Fibroblast of skin of right quadriceps (primary cell): ENCODE data around the gene GRWD1.
A peak's percentile ranks its signal among the peaks of the same experiment; 100 is the strongest.

ENCODE experiments used
- DNase-seq: peaks from one replicate; pipeline ENCODE4 v3.0.0-alpha.2; 2013

The GRWD1 gene

DNA sequence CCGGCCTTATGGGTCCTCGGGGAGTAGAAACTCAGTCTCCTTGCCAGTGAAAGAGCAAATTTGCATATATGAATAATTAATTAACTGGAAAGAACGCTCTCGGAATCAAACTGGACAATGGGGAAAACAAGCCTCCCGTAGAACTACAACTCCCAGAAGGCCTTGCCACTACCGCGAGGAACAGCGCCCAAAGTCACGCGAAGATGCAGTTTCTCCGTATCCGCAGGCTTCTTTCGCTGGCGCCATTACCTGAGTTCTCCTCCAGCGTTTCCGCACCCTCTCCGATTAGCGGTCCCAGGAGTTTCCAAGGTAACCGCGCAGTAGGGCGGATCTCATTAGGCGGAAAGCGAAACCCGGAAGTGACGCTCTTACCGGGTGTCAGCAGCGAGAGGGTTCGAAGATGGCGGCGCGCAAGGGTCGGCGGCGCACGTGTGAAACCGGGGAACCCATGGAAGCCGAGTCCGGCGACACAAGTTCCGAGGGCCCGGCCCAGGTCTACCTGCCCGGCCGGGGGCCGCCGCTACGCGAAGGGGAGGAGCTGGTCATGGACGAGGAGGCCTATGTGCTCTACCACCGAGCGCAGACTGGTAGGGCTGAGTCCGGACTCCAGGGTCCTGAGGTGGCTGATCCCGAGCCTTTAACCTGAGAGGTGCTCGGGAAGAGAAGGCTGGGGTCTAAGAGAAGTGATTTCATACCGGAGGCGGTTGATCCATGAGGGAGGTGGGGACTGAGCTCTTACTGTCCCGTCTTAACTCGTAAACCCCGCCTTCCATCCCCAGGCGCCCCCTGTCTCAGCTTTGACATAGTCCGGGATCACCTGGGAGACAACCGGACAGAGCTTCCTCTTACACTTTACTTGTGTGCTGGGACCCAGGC lies at the start of gene GRWD1:
Gene GRWD1, plus strand, starts transcription at position 378 of the 876 bp plus-strand sequence. Its CDS starts 23 bp downstream, at position 401.
- DNase-seq, result peak; percentile 96

GRCh38 chr19:48396016-48396823 lies 49.6 kb upstream of the GRWD1 start:
- no peak for DNase-seq

GRCh38 chr19:48396824-48397176 lies 49.0 kb upstream of the GRWD1 start:
- no peak for DNase-seq

DNA sequence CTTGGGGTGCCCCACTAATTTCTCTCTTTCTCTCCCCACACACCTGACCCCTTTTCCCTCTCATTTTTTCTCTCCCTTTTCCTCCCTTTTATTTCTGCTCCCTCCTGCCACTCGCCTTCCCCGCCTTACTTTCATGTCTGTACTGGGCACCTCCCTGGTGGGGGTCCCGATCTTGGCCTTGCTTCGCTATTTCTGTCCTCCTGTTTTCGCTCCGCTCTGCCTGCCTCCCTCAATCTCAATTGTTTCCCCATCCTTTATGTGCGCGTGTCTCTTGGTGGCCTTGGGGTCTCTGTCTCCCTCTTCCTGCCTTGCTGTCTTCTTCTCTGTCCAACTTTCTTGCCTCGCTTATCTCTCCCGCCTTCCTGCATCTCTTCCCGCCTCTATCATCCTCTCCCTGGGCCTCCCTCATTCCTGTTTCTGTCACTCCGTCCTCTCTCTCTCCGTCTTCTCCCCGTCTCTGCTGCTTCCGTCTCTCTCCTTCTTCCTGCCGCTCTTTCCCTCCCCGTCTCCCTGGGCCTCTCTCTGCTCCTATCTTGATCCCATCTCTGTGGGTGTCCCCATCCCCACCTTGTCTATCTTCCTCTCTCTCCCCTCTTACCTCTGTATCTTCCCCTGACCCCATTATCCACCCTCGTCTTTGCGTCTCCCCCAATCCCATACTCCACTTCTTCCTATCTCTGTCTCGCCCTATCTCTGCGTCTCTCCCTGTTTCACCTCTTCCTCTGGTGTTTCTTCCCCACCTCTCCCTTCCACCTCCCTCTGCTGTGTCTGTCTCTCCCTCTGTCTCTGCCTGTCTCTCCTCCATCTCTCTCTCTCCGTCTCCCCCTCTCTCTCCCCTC lies 48.3 kb upstream of the GRWD1 start:
- DNase-seq, result no peak

GRCh38 chr19:48398102-48398374 lies 47.7 kb upstream of the GRWD1 start:
- no peak for DNase-seq

DNA sequence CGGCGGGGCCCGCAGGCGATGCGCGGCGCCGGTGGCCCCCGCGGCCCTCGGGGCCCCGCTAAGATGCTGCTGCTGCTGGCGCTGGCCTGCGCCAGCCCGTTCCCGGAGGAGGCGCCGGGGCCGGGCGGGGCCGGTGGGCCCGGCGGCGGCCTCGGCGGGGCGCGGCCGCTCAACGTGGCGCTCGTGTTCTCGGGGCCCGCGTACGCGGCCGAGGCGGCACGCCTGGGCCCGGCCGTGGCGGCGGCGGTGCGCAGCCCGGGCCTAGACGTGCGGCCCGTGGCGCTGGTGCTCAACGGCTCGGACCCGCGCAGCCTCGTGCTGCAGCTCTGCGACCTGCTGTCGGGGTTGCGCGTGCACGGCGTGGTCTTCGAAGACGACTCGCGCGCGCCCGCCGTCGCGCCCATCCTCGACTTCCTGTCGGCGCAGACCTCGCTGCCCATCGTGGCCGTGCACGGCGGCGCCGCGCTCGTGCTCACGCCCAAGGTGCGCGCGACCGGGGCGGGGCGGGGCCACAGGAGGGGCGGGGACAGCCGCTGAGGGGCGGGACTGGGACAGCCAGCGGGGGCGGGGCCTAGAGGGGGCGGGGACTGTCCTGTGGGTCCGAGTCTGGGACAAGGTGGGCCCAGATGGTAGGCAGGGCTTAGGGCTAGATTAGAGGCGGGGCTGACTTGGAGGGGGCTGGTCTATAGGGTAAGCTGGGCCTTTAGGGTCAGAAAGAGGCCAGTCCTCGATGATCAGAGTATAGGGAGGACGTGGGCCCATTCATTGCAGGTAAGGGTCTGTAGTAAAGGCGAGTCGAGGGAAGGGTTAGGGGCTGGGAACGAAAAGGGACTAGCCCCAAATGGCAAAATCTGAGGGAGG lies 47.2 kb upstream of the GRWD1 start:
- peak; percentile 85 for DNase-seq

- DNase-seq, result peak; percentile 74
These were observed 45.6 kb upstream of the GRWD1 start for GRCh38 chr19:48400018-48400742.

GRCh38 chr19:48401287-48401686 lies 44.5 kb upstream of the GRWD1 start:
- DNase-seq, result no peak

- DNase-seq, result peak; percentile 61
These were observed 42.2 kb upstream of the GRWD1 start for GRCh38 chr19:48403606-48404005.

GRCh38 chr19:48405010-48405659 lies 40.6 kb upstream of the GRWD1 start:
- DNase-seq, result no peak

DNA sequence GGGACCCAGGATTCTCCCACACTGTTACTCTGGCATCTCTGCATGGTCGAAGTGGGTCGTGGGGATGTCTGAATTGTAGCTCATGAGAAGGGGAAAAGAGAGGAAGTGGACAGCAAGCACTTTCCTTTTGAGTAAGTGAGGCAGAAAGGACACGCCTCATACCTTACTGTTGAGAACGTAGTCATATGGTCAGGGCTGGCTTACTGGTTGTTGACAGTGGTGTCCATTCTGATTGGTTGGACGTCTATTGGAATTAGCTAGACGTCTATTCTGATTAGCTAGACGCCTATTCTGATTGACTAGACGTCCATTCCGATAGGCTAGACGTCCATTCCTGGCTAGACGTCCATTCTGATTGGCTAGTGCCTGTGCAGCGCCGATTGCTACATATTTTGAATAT lies 39.9 kb upstream of the GRWD1 start:
- DNase-seq, result no peak

GRCh38 chr19:48413879-48414587 lies 31.8 kb upstream of the GRWD1 start:
- peak; percentile 71 for DNase-seq

DNA sequence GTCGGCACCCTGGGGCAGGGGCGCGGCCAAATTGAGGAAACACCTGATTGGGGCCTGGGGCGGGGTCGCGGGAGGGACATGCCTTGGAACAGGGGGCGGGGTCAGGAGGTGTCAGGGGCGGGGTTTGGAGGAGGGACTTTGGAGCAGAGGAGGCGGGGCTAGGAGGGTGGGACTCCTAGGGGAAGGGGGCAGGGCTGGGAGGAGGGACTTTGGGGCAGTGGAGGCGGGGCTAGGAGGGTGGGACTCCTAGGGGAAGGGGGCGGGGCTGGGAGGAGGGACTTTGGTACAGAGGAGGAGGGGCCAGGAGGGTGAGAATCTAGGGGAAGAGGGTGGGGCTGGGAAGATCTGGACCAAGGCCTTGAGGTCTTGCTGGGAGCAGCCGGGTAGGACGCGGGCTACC lies 30.4 kb upstream of the GRWD1 start:
- DNase-seq, result peak; percentile 70

DNA sequence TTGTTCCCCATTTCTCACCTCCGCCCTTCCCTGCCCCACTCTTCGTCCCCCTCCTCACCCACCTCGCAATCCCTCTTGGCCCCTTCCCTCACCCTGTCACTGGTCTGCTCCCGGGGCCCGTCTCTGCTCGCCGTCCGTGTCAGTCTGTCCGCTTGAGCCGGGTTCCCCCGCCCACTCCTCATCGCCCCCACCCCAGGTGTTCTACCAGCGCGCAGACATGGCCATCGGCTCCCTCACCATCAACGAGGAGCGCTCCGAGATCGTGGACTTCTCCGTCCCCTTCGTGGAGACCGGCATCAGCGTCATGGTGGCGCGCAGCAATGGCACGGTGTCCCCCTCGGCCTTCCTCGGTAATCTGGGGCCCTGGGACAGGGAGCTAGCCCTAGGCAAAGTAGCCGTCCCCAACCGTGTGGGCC lies 30.0 kb upstream of the GRWD1 start:
- no peak for DNase-seq

- DNase-seq, result no peak
These were observed 28.4 kb upstream of the GRWD1 start for GRCh38 chr19:48417421-48417820.

- peak; percentile 73 for DNase-seq
These were observed 27.3 kb upstream of the GRWD1 start for GRCh38 chr19:48418317-48419064.

DNA sequence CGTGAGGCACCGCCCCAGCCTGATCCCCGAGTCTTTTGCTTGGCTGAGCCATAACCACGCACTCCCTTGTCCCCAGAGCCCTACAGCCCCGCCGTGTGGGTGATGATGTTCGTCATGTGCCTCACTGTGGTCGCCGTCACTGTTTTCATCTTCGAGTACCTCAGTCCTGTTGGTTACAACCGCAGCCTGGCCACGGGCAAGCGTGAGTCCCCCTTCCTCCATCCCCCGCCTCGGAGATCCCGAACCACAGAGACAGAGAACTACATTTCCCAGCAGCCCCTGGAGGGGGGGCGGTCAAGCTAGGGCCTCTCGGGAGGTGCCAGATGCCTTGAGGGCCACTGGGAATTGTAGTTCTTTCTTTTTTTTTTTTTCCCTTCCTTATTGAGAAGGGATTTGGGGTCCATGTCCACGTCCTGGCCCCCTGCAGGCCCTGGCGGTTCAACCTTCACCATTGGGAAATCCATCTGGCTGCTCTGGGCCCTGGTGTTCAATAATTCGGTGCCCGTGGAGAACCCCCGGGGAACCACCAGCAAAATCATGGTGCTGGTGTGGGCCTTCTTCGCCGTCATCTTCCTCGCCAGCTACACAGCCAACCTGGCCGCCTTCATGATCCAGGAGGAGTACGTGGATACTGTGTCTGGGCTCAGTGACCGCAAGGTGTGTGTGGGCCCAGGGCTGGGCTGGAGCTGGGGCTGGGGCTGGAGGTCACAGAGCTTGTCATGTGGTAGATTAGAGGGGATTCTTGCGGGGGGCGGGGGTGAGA lies 26.4 kb upstream of the GRWD1 start:
- DNase-seq, result peak; percentile 60

- no peak for DNase-seq
These were observed 24.2 kb upstream of the GRWD1 start for GRCh38 chr19:48421548-48421947.

GRCh38 chr19:48424694-48425219 lies 21.0 kb upstream of the GRWD1 start:
- peak; percentile 80 for DNase-seq
